C4-2B (cell line): ENCODE results near the gene ZNF496.

Experiments
- CTCF ChIP-seq: fragments of 450-650 bp; conservative IDR thresholded peaks from 2 replicates; pipeline ENCODE4 v1.5.1; 2017; ENCODE audit warnings: mild to moderate bottlenecking
- ZFX ChIP-seq: fragments of 450-650 bp; IDR thresholded peaks from 2 replicates; pipeline ENCODE4 v1.6.1; 2017

DNA sequence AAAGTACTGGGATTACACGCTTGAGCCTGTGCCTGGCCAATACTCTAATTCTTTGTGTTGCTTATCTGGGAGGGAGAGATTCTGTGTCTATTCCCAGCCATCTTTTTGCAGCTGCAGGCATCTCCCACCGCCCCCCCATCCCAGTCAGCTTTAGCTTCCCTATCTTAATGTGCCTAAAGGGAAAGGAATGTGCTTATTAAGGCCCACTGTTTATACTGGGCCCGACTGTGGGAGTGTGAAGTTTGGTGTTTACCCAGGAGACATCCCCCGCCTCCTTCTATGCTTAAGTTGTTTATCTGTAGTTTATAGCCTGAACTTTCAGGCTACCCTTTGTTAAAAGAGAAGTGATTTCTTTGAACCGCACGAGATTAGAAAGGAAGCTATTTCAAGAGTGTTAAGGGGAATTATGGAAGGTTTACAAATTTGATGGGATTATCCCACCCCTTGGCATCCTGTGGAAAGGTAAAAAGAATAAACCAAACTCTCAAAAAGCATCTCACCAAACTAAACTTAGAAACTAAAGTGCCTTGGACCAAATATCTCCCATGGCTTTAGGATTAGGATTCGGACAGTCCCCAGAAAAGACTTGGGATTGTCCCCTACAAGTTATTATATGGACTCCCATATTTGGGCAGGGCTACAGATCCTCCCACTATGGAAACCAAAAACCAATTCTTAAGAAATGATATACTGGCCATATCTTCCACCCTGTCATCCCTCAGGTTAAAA lies 25.5 kb upstream of the ZNF496 start:
- no peak for TF ChIP-seq ZFX
- TF ChIP-seq CTCF: no peak
